ENCODE data around the gene SLC30A2.
"Not testable (repeated sequence)": the region's sequence is repeated elsewhere in the genome, so short reads cannot be mapped to it uniquely, and the experiment has no call there.

The SLC30A2 gene

GRCh38 chr1:26045722-26046245, at the start of gene SLC30A2:
TSS of gene SLC30A2 (minus strand) at chr1:26046118. CDS start at chr1:26045896, 222 bp downstream.
- no peak for DNase-seq

- peak in 9 of 56 donors; percentile 0 to 24 (median 10) for DNase-seq
Measured at GRCh38 chr1:26094677-26095383, 48.9 kb upstream of the SLC30A2 start.

GRCh38 chr1:26094076-26094669, 48.3 kb upstream of the SLC30A2 start:
- DNase-seq: no peak

GRCh38 chr1:26093569-26093968, 47.7 kb upstream of the SLC30A2 start:
- not testable (repeated sequence) for DNase-seq

GRCh38 chr1:26092422-26092821, 46.5 kb upstream of the SLC30A2 start:
- no peak for DNase-seq

- no peak for DNase-seq
Measured at GRCh38 chr1:26090893-26091292, 45.0 kb upstream of the SLC30A2 start.

GRCh38 chr1:26089125-26089524, 43.2 kb upstream of the SLC30A2 start:
- DNase-seq: no peak

GRCh38 chr1:26084844-26085243, 38.9 kb upstream of the SLC30A2 start:
- DNase-seq: no peak

- no peak for DNase-seq
Measured at GRCh38 chr1:26084091-26084561, 38.2 kb upstream of the SLC30A2 start.

GRCh38 chr1:26083208-26083607, 37.3 kb upstream of the SLC30A2 start:
- no peak for DNase-seq

- DNase-seq: no peak
Measured at GRCh38 chr1:26082020-26082350, 36.1 kb upstream of the SLC30A2 start.

GRCh38 chr1:26081267-26082019, 35.5 kb upstream of the SLC30A2 start:
- DNase-seq: no peak

GRCh38 chr1:26079960-26080814, 34.3 kb upstream of the SLC30A2 start:
- no peak for DNase-seq

- no peak for DNase-seq
Measured at GRCh38 chr1:26079178-26079563, 33.3 kb upstream of the SLC30A2 start.

- no peak for DNase-seq
Measured at GRCh38 chr1:26078286-26079177, 32.6 kb upstream of the SLC30A2 start.

- DNase-seq: no peak
Measured at GRCh38 chr1:26077524-26077923, 31.6 kb upstream of the SLC30A2 start.

- no peak for DNase-seq
Measured at GRCh38 chr1:26075421-26076144, 29.7 kb upstream of the SLC30A2 start.

- no peak for DNase-seq
Measured at GRCh38 chr1:26072305-26072704, 26.4 kb upstream of the SLC30A2 start.

- no peak for DNase-seq
Measured at GRCh38 chr1:26070963-26071342, 25.0 kb upstream of the SLC30A2 start.
